Esophagus squamous epithelium (tissue), 5 donors: ENCODE results near the gene UBAP2L. TPM values are rescaled to one million over a fixed set of nuclear protein-coding genes. Genes with fewer than 3 reads are reported as not detected.
"Not testable (repeated sequence)": the region's sequence is repeated elsewhere in the genome, so short reads cannot be mapped to it uniquely, and the experiment has no call there.

ENCODE experiments used
- DNase-seq: peaks from one replicate; lab custom pipeline; 2025; lab: John Stamatoyannopoulos, UW
- H3K27ac ChIP-seq, 4 donors: fragments of 200-600 bp; sonication (generic); one replicate each; pipeline ENCODE4 v1.5.1; 2016 to 2019; ENCODE audit warnings: mild to moderate bottlenecking in 1 of 4
- H3K27me3 ChIP-seq, 4 donors: fragments of 200-600 bp; sonication (generic); 1 replicate in 3 of 4; 2 replicates in 1 of 4; pipeline versions ENCODE4 v1.5.1 to v1.6.0; 2017 to 2021; ENCODE audit warnings: antibody characterized with exemption in 1 of 4
- H3K36me3 ChIP-seq, 3 donors: fragments of 200-600 bp; sonication (generic); one replicate each; pipeline ENCODE4 v1.5.1; 2016 to 2019
- H3K4me1 ChIP-seq, 3 donors: fragments of 200-600 bp; sonication (generic); one replicate each; pipeline ENCODE4 v1.5.1; 2017 to 2019
- H3K4me3 ChIP-seq, 4 donors: fragments of 200-600 bp; sonication (generic); 1 replicate in 3 of 4; 2 replicates in 1 of 4; pipeline ENCODE4 v1.5.1; 2016 to 2019; ENCODE audit warnings: mild to moderate bottlenecking in 2 of 4, moderate library complexity in 1 of 4
- H3K9me3 ChIP-seq, 3 donors: fragments of 200-600 bp; sonication (generic); one replicate each; pipeline ENCODE4 v1.5.1; 2016 to 2019
- CTCF ChIP-seq, 6 experiments: fragments of 450-650 bp in 4 of 6; fragments of 200-600 bp in 2 of 6; sonication (generic) in 2 of 6; IDR thresholded peaks; one replicate each; pipeline ENCODE4 v1.5.1; 2016 to 2019; ENCODE audit warnings: antibody characterized with exemption in 6 of 6, mild to moderate bottlenecking in 4 of 6, moderate library complexity in 4 of 6
- POLR2A ChIP-seq, 4 donors: fragments of 450-650 bp; IDR thresholded peaks; one replicate each; pipeline ENCODE4 v1.6.1; 2017; ENCODE audit warnings: antibody characterized with exemption in 4 of 4, mild to moderate bottlenecking in 4 of 4, moderate library complexity in 3 of 4
- WGBS, 2 donors: methylation state at CpG; one replicate each; pipeline ENCODE4 v1.1.5; 2018; 5-methylcytosine and 5-hydroxymethylcytosine counted together
- intact Hi-C: fragments of 100-400 bp; cut with DNase I; formaldehyde crosslinking; loops from one replicate; pipeline ENCODE4 v1.15.0; 2022
- total RNA-seq, 4 donors: library from RNA; depleted of rRNA; stranded (reverse); fragments of >200 nt; gene quantifications; one replicate each; pipeline ENCODE4 v1.1.0, GENCODE V29; 2016
- donor health status: DM: yes; HTN: yes; CAD: no.

Gene UBAP2L
- total RNA-seq, 4 donors from 2014 or later, result 57.8 to 69.5 (median 69.1) TPM

- H3K4me1 ChIP-seq, result peaks cover 18 to 80% (median 34%) of the 10 kb centered on the region in 3 donors
- peaks cover 0 to 43% (median 8%) of the 10 kb centered on the region in 3 donors for H3K36me3 ChIP-seq
- TF ChIP-seq POLR2A (IDR thresholded peaks at IDR 0.05), result no peak
- peak in 1 of 6 experiments; percentile 10 for TF ChIP-seq CTCF (IDR thresholded peaks at IDR 0.05)
- intact Hi-C loops, result no loop called here
- DNase-seq, result peak; percentile 47
- no peaks in the 10 kb centered on the region for H3K27me3 ChIP-seq
- H3K9me3 ChIP-seq, result no peaks in the 10 kb centered on the region
- WGBS, 2 donors, result 0 to 2% methylated on average over 8 to 10 of the region's 28 CpGs
- H3K4me3 ChIP-seq, result peak overlapping the region; percentile 69 to 99 (median 90)
- peak overlapping the region; percentile 98 to 99 (median 98) for H3K27ac ChIP-seq
These were observed 685 bp downstream of the UBAP2L start for GRCh38 chr1:154221278-154222001.

GRCh38 chr1:154222518-154222917, 1.8 kb downstream of the UBAP2L start:
- Histone ChIP-seq H3K4me1 (peaks cover 18 to 69% (median 34%) of the 10 kb centered on the region in 3 donors), H3K36me3 (peaks cover 0 to 43% (median 8%) of the 10 kb centered on the region in 3 donors), H3K4me3 (peak overlapping the region in 2 of 4 donors; percentile 94 to 99), H3K27me3 (no peaks in the 10 kb centered on the region), H3K27ac (peak overlapping the region in 1 of 4 donors; percentile 98), H3K9me3 (no peaks in the 10 kb centered on the region)
- TF ChIP-seq POLR2A (IDR thresholded peaks at IDR 0.05), result no peak
- TF ChIP-seq CTCF (IDR thresholded peaks at IDR 0.05), result no peak
- no peak for DNase-seq
- intact Hi-C loops, result no loop called here
- WGBS, 2 donors, result 94 to 96% methylated on average over 1 of the region's 1 CpG

GRCh38 chr1:154222918-154223317, 2.2 kb downstream of the UBAP2L start:
- Histone ChIP-seq H3K36me3 (peaks cover 0 to 43% (median 5%) of the 10 kb centered on the region in 3 donors), H3K27ac (peak overlapping the region in 1 of 4 donors; percentile 98), H3K9me3 (no peaks in the 10 kb centered on the region), H3K27me3 (no peaks in the 10 kb centered on the region), H3K4me3 (no peak overlapping the region), H3K4me1 (peaks cover 18 to 65% (median 32%) of the 10 kb centered on the region in 3 donors)
- no peak for DNase-seq
- TF ChIP-seq CTCF (IDR thresholded peaks at IDR 0.05) (no peak), POLR2A (IDR thresholded peaks at IDR 0.05) (no peak)
- WGBS, 2 donors, result 67 to 81% methylated on average over 1 of the region's 1 CpG
- intact Hi-C loops, result no loop called here

GRCh38 chr1:154223621-154224020, 2.9 kb downstream of the UBAP2L start:
- H3K4me3 ChIP-seq, result no peak overlapping the region
- no peaks in the 10 kb centered on the region for H3K9me3 ChIP-seq
- H3K27ac ChIP-seq, result peak overlapping the region in 1 of 4 donors; percentile 1
- DNase-seq, result no peak
- H3K36me3 ChIP-seq, result peaks cover 4 to 43% (median 5%) of the 10 kb centered on the region in 3 donors
- intact Hi-C loops, result no loop called here
- H3K27me3 ChIP-seq, result no peaks in the 10 kb centered on the region
- no peak for TF ChIP-seq POLR2A (IDR thresholded peaks at IDR 0.05)
- no peak for TF ChIP-seq CTCF (IDR thresholded peaks at IDR 0.05)
- peaks cover 15 to 58% (median 26%) of the 10 kb centered on the region in 3 donors for H3K4me1 ChIP-seq
- 47 to 54% methylated on average over 2 of the region's 2 CpGs for WGBS, 2 donors

- no peak overlapping the region for H3K4me3 ChIP-seq
- peaks cover 5 to 46% (median 16%) of the 10 kb centered on the region in 3 donors for H3K4me1 ChIP-seq
- peaks cover 19 to 55% (median 19%) of the 10 kb centered on the region in 3 donors for H3K36me3 ChIP-seq
- TF ChIP-seq CTCF (IDR thresholded peaks at IDR 0.05), result no peak
- TF ChIP-seq POLR2A (IDR thresholded peaks at IDR 0.05), result no peak
- H3K27me3 ChIP-seq, result no peaks in the 10 kb centered on the region
- 76 to 95% methylated on average over 2 of the region's 2 CpGs for WGBS, 2 donors
- H3K27ac ChIP-seq, result no peak overlapping the region
- intact Hi-C loops, result no loop called here
- no peak for DNase-seq
- no peaks in the 10 kb centered on the region for H3K9me3 ChIP-seq
These were observed 4.6 kb downstream of the UBAP2L start for GRCh38 chr1:154225370-154225769.

- H3K9me3 ChIP-seq, DNase-seq, H3K27ac ChIP-seq, H3K27me3 ChIP-seq, H3K4me3 ChIP-seq, H3K4me1 ChIP-seq, intact Hi-C loops: not testable (repeated sequence)
- WGBS, 2 donors, result 90 to 100% methylated on average over 1 to 2 of the region's 3 CpGs
- peaks cover 36 to 99% (median 43%) of the 10 kb centered on the region in 3 donors for H3K36me3 ChIP-seq
These were observed 10.4 kb downstream of the UBAP2L start for GRCh38 chr1:154231112-154231511.

- H3K27ac ChIP-seq, DNase-seq, intact Hi-C loops, H3K4me1 ChIP-seq, H3K9me3 ChIP-seq, H3K27me3 ChIP-seq, H3K4me3 ChIP-seq: not testable (repeated sequence)
- WGBS, 2 donors, result 86 to 91% methylated on average over 9 to 10 of the region's 12 CpGs
- peaks cover 45 to 100% (median 49%) of the 10 kb centered on the region in 3 donors for H3K36me3 ChIP-seq
These were observed 12.4 kb downstream of the UBAP2L start for GRCh38 chr1:154233127-154233526.
